Stimulated activated CD4-positive, alpha-beta T cell treated with anti-CD3 and anti-CD28 coated beads, Interleukin-12 subunit alpha, Interleukin-12 subunit beta, amount 100 ng/mL, for 4 hours (primary cell): ENCODE data around the gene UPK2.

Source experiments
- DNase-seq: peaks from one replicate; pipeline ENCODE4 v3.0.0-alpha.2; 2020

UPK2 gene

DNA sequence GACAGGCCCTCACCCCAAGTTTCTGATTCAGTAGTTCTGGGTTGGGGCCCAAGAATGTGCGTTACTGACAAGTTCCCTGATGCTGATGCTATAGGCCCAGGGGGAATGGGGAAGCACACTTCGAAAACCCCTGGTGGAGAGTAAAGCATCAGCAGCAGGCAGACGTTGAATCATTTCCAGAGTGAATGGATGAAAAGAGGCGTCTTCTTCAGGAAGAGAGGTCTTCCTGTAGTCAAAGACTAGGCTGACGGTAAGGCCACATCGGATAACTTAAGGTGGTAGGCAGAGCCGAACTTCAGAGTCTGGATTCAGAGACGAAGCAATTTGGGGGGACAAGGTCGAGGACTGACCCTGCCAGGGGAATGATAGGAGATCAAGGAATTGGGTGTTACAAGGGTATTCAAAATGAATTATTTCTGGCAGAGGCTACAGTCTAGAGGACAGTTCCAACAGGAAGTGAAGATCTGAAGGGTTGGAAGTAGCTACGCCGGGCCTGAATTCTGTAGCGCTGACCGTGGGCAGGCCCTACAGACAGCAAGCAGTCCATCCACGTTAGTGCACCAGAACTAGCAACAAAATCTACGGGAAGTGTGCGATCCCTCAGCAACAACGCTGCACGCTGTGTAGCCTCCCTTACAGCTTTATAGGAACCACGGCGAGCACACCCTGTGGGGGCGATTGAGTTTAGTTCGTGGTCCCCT is 41.0 kb downstream of the UPK2 start:
- DNase-seq, result peak; percentile 21

DNA sequence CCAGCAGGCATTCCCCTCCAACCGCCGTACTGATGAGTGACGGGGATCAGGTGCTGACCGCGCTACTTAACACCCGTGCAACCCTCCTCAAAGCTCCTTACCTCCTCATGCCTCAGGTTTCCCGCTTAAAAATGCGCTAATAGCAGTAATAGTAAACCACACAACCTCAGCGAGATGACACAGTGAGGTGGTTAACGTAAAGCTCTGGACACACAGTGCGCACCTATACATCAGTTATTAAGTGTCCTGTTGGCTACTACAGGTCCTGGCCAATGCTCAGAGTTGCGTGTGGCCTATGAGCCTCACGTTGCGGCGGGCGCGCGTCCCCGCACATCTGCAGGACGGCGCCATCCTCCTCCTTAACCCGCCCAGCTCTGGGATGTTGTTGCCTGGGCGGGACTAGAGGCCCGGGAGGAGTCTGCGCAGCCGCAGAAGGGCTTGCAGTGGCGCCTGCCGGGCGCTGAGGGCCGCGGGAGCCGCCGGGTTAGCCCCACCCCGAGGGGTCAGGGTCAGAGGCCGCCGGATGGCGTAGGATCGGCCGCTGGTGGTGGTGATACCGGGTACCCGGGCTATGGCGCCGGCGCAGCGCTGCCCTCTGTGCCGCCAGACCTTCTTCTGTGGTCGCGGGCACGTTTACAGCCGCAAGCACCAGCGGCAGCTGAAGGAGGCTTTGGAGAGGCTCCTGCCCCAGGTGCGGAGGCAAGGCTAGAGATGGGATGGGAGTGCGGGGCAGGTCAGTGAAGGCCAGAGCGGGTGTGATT is 41.7 kb downstream of the UPK2 start, which contains the start of gene CENATAC:
CENATAC (plus strand) TSS at position 512 of the 761 bp plus-strand sequence; CDS start at position 572, 60 bp downstream.
- DNase-seq, result peak; percentile 96

- no peak for DNase-seq
Observed at GRCh38 chr11:118998388-118998717, 42.3 kb downstream of the UPK2 start.

- no peak for DNase-seq
Observed at GRCh38 chr11:118998822-118999221, 42.7 kb downstream of the UPK2 start.

- DNase-seq, result no peak
Observed at GRCh38 chr11:119000906-119001305, 44.8 kb downstream of the UPK2 start.

DNA sequence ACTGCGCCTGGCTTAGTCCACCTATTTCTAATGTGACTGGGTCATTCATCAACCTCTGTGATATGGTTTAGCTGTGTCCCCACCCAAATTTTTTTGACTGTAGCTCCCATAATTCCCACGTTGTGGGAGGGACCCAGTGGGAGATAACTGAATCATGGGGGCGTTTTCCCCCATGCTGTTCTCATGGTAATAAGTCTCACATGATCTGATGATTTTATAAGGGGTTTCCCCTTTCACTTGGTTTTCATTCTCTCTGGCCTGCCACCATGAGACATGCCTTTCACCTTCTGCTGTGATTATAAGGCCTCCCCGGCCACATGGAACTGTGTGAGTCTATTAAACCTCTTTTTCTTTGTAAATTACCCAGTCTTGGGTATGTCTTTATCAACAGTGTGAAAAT is 50.6 kb downstream of the UPK2 start:
- DNase-seq, result no peak
